BJ (cell line): ENCODE data around the gene LRRC8A. TPM values are rescaled to one million over a fixed set of nuclear protein-coding genes. Genes with fewer than 3 reads are reported as not detected.

Experiments
- CTCF ChIA-PET: fragments of 350-600 bp; formaldehyde crosslinking; extraction: SDS; loops from one replicate; lab custom pipeline; 2021; ENCODE audit warnings: antibody characterized with exemption, inconsistent platforms; lab: Yijun Ruan, JAX
- POLR2A ChIA-PET: fragments of 300-600 bp; sonication (Branson Sonifier 250); formaldehyde crosslinking; extraction: SDS; loops from one replicate; lab custom pipeline; 2021; ENCODE audit warnings: antibody characterized with exemption; lab: Charles Lee
- DNase-seq: peaks from one replicate; pipeline ENCODE4 v3.0.0-alpha.2; 2011; ENCODE audit warnings: low read depth
- H3K27me3 ChIP-seq: 2 replicates; pipeline ENCODE4 v1.6.0; 2011; ENCODE audit warnings: low read length; ENCODE audit not compliant: control insufficient read depth, insufficient read depth
- H3K36me3 ChIP-seq: 2 replicates; pipeline ENCODE4 v1.5.1; 2011; ENCODE audit warnings: low read length; ENCODE audit not compliant: control insufficient read depth, insufficient read depth
- H3K4me3 ChIP-seq: 2 replicates; pipeline ENCODE4 v1.5.1; 2011; ENCODE audit warnings: low read depth, mild to moderate bottlenecking, control low read depth, low read length
- polyA plus RNA-seq: library from polyadenylated mRNA; depleted of rRNA; stranded (reverse); fragments of >200 nt; gene quantifications from 2 replicates; pipeline ENCODE4 v1.2.3, GENCODE V29; 2011
- TF ChIP-seq, protein P1 (sequence below): IDR thresholded peaks from 2 replicates; pipeline ENCODE4 v1.5.1; 2011; ENCODE audit warnings: low read depth, mild to moderate bottlenecking, control low read depth, inconsistent platforms, low read length, moderate library complexity; ENCODE audit not compliant: insufficient read depth

Gene LRRC8A
- polyA plus RNA-seq, 1 experiment, result 56.2 TPM

DNA sequence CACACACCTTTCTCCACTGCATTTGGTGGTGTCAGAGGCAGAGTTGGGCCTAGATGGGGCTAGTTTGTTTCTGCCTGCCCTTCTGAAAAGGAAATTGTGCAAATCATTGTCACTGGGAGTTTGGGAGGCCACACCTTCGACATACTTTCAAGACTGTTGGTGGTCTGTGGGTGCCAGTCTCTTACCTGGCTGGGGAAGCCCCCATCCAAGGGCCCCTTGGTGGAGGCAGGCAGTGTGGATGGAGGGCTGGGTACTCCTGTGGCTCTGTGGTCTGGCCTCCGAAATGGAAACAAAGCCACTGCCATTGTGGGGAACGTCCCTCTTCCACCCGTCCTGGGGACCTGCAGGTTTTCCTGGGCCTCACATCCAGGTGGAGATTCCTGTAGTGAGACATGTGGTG is 27.9 kb downstream of the LRRC8A start:
- no peak for DNase-seq
- no peak overlapping the region for H3K4me3 ChIP-seq
- CTCF ChIA-PET, result interaction anchor here (1.2 kb wide), 1 partner anchor 18 kb away, joined by 3 read pairs; no protein-coding TSS in a partner anchor

DNA sequence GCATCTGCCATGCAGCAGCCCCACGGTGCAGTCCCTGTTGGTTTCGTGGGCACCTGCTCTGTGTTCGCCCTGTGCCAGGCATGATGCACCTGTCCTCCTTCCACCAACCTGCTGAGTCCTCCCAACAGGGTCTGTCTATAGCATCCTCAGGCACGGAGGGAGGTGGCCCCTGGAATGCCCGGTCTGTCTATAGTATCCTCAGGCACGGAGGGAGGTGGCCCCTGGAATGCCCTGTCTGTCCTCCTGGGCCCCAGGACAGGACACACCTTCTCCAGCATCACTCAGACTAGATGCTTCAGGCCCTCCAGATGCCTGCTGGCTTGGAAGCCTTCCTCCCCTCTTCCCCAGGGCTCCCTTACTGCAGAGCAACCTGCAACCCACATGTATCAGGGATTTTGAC is 29.0 kb downstream of the LRRC8A start:
- Histone ChIP-seq H3K27me3 (no peaks in the 10 kb centered on the region), H3K36me3 (peaks cover 27% of the 10 kb centered on the region), H3K4me3 (no peak overlapping the region)
- TF ChIP-seq, protein P1, sequence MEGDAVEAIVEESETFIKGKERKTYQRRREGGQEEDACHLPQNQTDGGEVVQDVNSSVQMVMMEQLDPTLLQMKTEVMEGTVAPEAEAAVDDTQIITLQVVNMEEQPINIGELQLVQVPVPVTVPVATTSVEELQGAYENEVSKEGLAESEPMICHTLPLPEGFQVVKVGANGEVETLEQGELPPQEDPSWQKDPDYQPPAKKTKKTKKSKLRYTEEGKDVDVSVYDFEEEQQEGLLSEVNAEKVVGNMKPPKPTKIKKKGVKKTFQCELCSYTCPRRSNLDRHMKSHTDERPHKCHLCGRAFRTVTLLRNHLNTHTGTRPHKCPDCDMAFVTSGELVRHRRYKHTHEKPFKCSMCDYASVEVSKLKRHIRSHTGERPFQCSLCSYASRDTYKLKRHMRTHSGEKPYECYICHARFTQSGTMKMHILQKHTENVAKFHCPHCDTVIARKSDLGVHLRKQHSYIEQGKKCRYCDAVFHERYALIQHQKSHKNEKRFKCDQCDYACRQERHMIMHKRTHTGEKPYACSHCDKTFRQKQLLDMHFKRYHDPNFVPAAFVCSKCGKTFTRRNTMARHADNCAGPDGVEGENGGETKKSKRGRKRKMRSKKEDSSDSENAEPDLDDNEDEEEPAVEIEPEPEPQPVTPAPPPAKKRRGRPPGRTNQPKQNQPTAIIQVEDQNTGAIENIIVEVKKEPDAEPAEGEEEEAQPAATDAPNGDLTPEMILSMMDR, result no peak
- ChIA-PET CTCF (interaction anchor here (1.1 kb wide), 1 partner anchor 17 kb away, joined by 3 read pairs; no protein-coding TSS in a partner anchor), POLR2A (no interaction called here)
- no peak for DNase-seq

More for the DNA sequence above, 27.9 kb downstream of the LRRC8A start:
- POLR2A ChIA-PET, result no interaction called here
- Histone ChIP-seq H3K27me3 (no peaks in the 10 kb centered on the region), H3K36me3 (peaks cover 27% of the 10 kb centered on the region)
- TF ChIP-seq, protein P1, result no peak

DNA sequence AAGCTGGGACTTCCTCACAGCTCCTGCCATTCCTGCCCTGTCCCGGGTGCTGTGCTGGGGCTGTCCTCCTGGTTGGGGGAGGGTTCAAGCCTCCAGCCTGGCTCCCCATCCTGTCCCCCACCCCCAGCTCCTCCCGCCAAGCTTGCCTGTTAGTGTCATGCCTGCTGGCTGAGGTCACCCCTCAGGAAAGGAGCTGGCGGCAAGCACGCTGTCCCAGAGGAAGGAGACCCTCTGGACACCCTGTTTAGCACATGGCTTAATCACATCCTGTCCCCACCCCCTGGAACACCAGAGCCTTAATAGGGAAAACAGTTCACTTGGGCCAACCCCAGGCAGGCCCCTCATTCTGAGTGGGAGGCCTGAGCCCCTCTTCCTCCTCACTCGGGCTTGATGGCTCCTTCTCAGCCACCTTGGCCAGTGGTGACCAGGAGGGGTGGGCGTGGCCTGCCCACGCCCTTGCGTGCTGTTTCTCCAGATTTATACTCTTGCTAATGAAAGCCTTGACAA is 29.6 kb downstream of the LRRC8A start:
- TF ChIP-seq, protein P1, result no peak
- peak; percentile 43 for DNase-seq
- POLR2A ChIA-PET, result no interaction called here
- CTCF ChIA-PET, result interaction anchor here (1.1 to 1.3 kb wide), 3 partner anchors 17 to 92 kb away, joined by 3 to 5 read pairs (median 3); no protein-coding TSS in a partner anchor
- H3K36me3 ChIP-seq, result peaks cover 33% of the 10 kb centered on the region
- no peak overlapping the region for H3K4me3 ChIP-seq
- no peaks in the 10 kb centered on the region for H3K27me3 ChIP-seq

DNA sequence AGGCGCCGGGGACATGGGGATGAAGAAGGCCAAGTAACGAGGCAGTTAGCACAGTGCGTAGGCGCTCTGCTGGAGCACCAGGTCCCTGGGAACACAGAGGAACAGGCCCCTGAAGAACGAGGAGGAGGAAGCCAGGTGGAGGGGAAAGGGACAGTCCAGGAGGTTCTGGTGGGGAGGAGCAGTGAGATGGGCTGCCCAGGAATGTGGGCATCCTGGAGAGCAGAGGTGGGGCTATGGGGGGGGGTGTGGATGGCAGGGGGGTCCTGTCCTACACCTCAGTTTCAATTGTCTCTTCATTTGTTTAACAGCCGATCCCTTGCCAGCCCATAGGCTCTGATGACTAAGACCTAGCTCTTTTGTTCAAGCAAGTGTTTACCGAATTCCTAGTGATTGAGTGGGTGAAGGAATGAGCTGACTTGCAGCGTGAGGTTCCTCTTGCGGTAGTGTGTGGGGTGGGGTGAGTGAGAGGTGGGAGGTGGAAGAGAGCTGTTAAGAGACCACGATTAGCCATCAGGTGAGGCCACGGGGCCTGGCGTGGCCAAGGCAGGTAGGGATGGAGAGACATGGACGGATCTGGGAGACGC is 30.4 kb downstream of the LRRC8A start:
- ChIA-PET POLR2A (interaction anchor here (1.0 to 1.1 kb wide), 2 partner anchors 8 to 20 kb away, joined by 3 to 7 read pairs; partner anchors contain the start of gene PHYHD1), CTCF (interaction anchor here (1.2 to 5.7 kb wide), 4 partner anchors 10 to 93 kb away, joined by 3 to 24 read pairs (median 4); no protein-coding TSS in a partner anchor)
- DNase-seq, result peak; percentile 54
- H3K36me3 ChIP-seq, result peaks cover 33% of the 10 kb centered on the region
- H3K4me3 ChIP-seq, result no peak overlapping the region
- no peaks in the 10 kb centered on the region for H3K27me3 ChIP-seq
- TF ChIP-seq, protein P1, result no peak
